GM12865 (cell line): ENCODE measurements around the gene KMT5C.

Experiments used
- DNase-seq: peaks from one replicate; pipeline ENCODE4 v3.0.0; 2010; ENCODE audit warnings: low read depth
- H3K4me3 ChIP-seq: 2 replicates; pipeline ENCODE4 v1.5.1; 2011; ENCODE audit warnings: mild to moderate bottlenecking, low read depth, low read length, control low read depth
- TF ChIP-seq, protein P1 (sequence below): IDR thresholded peaks from 2 replicates; pipeline ENCODE4 v1.5.1; 2011; ENCODE audit warnings: low read length, control low read depth, low read depth, inconsistent platforms; ENCODE audit not compliant: insufficient read depth; ENCODE audit errors: missing control alignments

KMT5C gene

DNA sequence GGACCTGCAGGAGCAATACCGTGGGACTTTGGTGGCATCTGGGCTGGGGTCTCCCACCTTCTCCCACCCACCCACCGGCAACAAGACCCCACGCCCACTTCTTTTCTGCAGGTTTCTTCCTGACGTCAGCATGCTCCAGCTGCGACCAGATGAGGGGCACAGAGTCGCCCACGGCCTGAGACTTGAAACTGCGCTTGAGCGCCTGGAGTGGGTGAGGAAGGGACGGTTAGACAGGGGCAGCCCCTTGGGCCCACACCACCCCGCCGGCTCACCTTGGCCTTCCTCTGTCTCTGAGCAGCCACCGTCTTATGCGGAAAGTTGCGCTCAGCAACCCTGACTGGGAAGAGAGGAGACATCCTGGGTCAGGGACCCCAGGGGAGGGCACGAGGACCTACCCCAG, 21.2 kb downstream of the KMT5C start:
- H3K4me3 ChIP-seq = no peak overlapping the region
- TF ChIP-seq, protein P1, sequence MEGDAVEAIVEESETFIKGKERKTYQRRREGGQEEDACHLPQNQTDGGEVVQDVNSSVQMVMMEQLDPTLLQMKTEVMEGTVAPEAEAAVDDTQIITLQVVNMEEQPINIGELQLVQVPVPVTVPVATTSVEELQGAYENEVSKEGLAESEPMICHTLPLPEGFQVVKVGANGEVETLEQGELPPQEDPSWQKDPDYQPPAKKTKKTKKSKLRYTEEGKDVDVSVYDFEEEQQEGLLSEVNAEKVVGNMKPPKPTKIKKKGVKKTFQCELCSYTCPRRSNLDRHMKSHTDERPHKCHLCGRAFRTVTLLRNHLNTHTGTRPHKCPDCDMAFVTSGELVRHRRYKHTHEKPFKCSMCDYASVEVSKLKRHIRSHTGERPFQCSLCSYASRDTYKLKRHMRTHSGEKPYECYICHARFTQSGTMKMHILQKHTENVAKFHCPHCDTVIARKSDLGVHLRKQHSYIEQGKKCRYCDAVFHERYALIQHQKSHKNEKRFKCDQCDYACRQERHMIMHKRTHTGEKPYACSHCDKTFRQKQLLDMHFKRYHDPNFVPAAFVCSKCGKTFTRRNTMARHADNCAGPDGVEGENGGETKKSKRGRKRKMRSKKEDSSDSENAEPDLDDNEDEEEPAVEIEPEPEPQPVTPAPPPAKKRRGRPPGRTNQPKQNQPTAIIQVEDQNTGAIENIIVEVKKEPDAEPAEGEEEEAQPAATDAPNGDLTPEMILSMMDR = no peak
- no peak for DNase-seq

DNA sequence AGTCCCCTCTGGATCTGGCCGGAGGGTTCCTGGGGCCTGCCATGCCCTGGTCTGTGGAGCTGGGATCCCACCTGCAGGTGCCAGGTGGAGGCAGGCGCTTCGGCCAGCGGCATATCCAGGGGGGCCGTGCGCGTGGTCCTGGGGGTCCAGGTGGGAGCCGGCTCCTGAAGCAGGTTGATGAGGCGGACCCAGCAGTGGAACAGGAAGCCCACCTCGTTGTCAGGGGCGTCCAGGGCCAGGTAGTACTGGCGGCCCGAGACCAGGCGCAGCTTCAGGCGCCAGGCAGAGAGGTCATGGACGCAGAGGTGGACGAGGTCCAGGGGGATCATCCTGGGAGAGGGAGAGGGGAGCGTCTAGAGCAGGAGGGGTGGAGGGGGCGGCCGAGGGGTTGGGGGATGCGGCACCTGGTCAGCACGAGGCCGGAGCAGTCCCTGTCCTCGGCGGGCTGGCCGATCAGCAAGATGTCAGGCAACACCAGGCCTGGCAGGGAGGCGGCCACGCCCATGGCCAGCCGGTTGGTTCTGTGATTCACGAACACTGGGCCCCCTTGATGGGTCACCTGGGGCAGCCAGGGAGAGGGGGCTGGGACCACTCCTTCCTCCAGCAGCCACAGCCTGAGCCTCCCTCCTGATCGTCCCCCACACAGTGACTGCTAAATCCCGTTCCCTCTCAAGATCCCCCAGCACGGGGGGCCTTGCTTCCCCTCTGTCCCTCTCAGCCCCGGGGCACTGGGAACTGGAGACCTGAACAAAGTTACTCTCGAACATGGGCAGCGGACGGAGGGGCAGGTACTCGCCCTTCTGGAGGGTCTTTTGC, 22.7 kb downstream of the KMT5C start:
- H3K4me3 ChIP-seq = no peak overlapping the region
- no peak for DNase-seq
- TF ChIP-seq, protein P1 = no peak

DNA sequence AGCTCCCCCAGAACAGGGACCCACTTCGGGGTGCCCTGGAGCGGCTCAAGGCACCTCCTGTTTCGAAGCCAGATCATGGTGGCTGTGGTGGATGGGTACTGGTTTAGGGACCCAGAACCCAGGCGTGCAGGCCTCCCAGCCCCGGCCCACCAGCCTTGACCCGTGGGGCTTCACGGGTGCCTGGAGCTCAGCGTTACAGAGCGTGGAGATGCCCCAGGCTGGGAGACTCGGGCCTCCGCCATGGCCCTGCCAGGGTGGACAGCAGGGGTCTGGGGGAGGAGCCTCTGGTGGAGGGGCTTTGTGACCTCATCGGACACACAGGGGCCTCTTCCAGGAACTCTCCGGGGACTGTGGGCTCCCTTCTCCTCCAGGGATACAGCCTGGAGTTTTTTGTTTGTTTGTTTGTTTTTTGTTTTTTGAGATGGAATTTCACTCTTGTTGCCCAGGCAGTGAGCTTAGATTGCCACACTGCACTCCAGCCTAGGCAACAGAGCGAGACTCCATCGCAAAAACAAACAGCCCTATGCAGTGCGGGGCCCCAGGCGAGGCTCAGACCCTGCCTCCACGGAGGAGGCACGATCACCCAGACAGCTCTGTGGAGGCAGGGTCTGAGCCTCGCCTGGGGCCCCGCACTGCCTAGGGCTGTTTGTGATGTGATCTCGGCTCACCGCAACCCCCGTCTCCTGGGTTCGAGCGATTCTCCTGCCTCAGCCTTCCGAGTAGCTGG, 23.5 kb downstream of the KMT5C start, which contains the start of gene GARIN5B:
GARIN5B (minus strand) TSS at position 271 of the 727 bp plus-strand sequence; CDS start at position 77, 194 bp downstream.
- H3K4me3 ChIP-seq = no peak within 1 kb of the TSS
- DNase-seq = no peak
- TF ChIP-seq, protein P1 = no peak

DNA sequence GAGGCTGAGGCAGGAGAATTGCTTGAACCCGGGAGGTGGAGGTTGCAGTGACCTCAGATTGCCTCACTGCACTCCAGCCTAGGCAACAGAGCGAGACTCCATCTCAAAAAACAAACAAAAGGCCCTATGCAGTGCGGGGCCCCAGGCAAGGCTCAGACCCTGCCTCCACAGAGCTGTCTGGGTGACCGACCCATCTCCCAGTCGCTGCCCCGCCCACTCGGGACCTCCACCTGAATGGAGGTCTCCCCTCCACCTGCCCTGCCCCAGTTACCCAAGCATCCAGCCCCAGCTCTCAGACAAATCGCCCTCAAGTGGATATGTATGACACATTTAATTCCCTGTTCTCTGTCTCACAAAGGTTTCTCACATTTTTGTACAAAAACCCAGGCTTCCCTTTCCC, 25.6 kb downstream of the KMT5C start:
- TF ChIP-seq, protein P1 = no peak
- no peak for DNase-seq
- H3K4me3 ChIP-seq = no peak overlapping the region

DNA sequence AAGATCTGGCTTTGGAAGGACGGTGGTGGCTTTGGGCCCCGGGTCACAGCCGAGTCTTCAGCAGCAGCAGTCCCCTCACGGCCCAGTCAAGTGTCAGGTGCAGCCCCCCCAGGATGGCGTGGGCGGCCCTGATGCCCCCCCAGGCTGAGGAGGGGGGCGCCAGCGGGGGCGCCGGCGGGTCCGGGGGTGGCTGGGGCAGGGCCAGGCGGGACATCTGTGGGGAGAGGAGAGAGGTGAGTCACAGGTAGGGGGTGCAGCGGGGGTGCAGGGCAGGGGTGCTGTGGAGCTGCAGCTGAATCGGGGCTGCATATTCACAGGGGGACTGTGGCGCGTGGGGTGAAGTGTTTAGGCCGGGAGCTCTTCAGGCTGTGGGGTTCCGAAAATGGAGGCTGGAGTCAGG, 26.3 kb downstream of the KMT5C start:
- no peak overlapping the region for H3K4me3 ChIP-seq
- DNase-seq = no peak
- TF ChIP-seq, protein P1 = no peak

DNA sequence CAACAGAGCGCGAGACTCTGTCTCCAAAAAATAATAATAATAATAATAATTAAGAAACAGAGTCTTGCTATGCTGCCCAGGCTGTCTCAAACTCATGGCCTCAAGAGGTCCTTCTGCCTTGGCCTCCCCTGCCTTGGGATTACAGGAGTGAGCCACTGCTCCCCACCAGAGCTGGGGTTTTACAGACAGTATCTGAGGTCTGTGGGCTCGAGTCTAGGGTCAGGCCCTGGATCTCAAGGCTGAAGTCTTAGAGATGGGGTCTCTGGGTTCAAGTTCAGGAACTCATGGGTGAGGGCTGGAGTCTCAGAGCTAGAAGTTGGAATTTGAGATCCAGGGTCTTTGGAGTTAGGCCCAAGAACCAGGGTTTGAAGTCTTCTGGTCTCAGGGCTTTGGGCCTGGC, 27.1 kb downstream of the KMT5C start:
- DNase-seq = no peak
- TF ChIP-seq, protein P1 = no peak
- H3K4me3 ChIP-seq = no peak overlapping the region
